ENCODE results near the gene SC5D. TPM values are rescaled to one million over a fixed set of nuclear protein-coding genes. Genes with fewer than 3 reads are reported as not detected.

Gene SC5D
- total RNA-seq, 4 donors from 2014 or later = 23.1 to 49.6 (median 36.0) TPM

DNA sequence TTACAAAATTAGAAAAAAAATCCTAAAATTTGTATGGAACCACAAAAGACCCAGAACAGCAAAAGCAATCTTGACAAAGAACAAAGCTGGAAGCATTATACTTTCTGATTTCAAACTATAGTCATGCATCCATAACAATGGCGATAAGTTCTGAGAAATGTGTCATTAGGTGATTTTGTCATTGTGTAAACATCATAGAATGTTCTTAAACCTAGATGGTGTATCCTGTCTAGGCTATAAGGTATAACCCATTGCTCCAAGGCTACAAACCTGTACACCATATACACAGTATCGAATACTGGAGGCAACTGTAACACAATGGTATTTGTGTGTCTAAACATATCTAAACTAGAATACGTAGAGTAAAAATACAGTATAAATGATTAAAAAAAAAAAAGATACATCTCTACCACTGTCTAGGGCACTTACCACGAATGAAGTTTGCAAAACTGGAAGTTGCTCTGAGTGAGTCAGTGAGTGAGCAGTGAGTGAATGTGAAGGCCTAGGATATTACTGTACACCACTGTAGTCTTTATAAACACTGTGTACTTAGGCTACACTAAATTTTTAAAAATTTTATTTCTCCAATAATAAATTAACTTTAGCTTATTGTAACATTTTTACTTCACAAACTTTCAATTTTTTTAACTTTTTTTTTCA lies 18.1 kb upstream of the SC5D start:
- TF ChIP-seq EP300 (IDR thresholded peaks at IDR 0.05) (no peak), POLR2A (IDR thresholded peaks at IDR 0.05) (no peak)
- TF ChIP-seq, protein P1, sequence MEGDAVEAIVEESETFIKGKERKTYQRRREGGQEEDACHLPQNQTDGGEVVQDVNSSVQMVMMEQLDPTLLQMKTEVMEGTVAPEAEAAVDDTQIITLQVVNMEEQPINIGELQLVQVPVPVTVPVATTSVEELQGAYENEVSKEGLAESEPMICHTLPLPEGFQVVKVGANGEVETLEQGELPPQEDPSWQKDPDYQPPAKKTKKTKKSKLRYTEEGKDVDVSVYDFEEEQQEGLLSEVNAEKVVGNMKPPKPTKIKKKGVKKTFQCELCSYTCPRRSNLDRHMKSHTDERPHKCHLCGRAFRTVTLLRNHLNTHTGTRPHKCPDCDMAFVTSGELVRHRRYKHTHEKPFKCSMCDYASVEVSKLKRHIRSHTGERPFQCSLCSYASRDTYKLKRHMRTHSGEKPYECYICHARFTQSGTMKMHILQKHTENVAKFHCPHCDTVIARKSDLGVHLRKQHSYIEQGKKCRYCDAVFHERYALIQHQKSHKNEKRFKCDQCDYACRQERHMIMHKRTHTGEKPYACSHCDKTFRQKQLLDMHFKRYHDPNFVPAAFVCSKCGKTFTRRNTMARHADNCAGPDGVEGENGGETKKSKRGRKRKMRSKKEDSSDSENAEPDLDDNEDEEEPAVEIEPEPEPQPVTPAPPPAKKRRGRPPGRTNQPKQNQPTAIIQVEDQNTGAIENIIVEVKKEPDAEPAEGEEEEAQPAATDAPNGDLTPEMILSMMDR (IDR thresholded peaks at IDR 0.05) = no peak
- 80 to 84% methylated on average over 4 of the region's 4 CpGs for WGBS, 2 donors
- H3K9me3 ChIP-seq = no peaks in the 10 kb centered on the region
- no peaks in the 10 kb centered on the region for H3K36me3 ChIP-seq
- DNase-seq (ENCODE audit: low spot score in 2 of 2) = no peak
- peaks cover 0 to 5% of the 10 kb centered on the region in 2 donors for H3K27me3 ChIP-seq
- H3K4me3 ChIP-seq = no peak overlapping the region
- peaks cover 0 to 9% (median 0%) of the 10 kb centered on the region in 4 donors for H3K4me1 ChIP-seq
- H3K27ac ChIP-seq = no peak overlapping the region

- Histone ChIP-seq H3K27me3 (no peaks in the 10 kb centered on the region), H3K4me1 (no peaks in the 10 kb centered on the region), H3K27ac (no peak overlapping the region), H3K4me3 (no peak overlapping the region), H3K36me3 (no peaks in the 10 kb centered on the region), H3K9me3 (peaks cover 0 to 8% (median 0%) of the 10 kb centered on the region in 4 donors)
- 89 to 98% methylated on average over 3 to 5 of the region's 5 CpGs for WGBS, 2 donors
- DNase-seq (ENCODE audit: low spot score in 2 of 2) = no peak
- TF ChIP-seq, protein P1 (IDR thresholded peaks at IDR 0.05) = no peak
- TF ChIP-seq EP300 (IDR thresholded peaks at IDR 0.05) = no peak
- TF ChIP-seq POLR2A (IDR thresholded peaks at IDR 0.05) = no peak
These were observed 10.9 kb upstream of the SC5D start for GRCh38 chr11:121281698-121282097.

- TF ChIP-seq EP300 (IDR thresholded peaks at IDR 0.05) (no peak), POLR2A (IDR thresholded peaks at IDR 0.05) (no peak)
- TF ChIP-seq, protein P1 (IDR thresholded peaks at IDR 0.05) = no peak
- WGBS, 2 donors = 53 to 57% methylated on average over 4 of the region's 4 CpGs
- Histone ChIP-seq H3K4me1 (no peaks in the 10 kb centered on the region), H3K27me3 (no peaks in the 10 kb centered on the region), H3K4me3 (no peak overlapping the region), H3K9me3 (peaks cover 0 to 8% (median 0%) of the 10 kb centered on the region in 4 donors), H3K36me3 (no peaks in the 10 kb centered on the region), H3K27ac (no peak overlapping the region)
- DNase-seq (ENCODE audit: low spot score in 2 of 2) = no peak
These were observed 10.2 kb upstream of the SC5D start for GRCh38 chr11:121282386-121282785.

DNA sequence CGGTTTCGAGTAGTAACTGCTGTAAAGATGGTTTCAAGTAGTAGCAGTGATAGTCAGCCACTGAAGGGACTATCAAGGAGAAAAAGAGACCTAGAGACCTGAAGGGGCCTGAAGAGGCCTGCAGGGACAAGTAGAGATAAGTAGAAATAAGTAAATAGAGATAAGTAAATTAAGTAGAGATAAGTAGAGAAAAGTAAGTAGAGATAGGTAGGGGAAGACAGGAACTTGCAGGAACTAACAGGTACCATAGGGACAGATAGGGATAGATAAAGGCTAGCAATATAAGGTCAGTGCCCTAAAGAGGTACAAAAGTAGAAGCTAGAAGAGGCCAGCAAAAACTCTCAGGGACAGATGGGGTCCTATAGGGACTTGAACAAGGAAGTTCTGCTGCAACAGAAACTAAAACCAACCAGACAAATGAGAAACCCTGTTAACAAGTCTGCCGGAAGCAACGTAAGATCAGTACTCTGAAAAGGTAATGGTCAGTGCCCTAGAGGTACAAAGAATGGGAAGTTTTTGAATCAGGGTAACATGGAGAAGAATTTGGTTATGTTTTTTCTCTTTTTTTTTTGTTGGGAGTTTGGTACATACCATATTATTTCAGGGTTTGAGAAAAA lies 9.6 kb upstream of the SC5D start:
- Histone ChIP-seq H3K9me3 (peaks cover 0 to 8% (median 0%) of the 10 kb centered on the region in 4 donors), H3K4me1 (no peaks in the 10 kb centered on the region), H3K27ac (no peak overlapping the region), H3K27me3 (no peaks in the 10 kb centered on the region), H3K4me3 (no peak overlapping the region), H3K36me3 (no peaks in the 10 kb centered on the region)
- DNase-seq (ENCODE audit: low spot score in 2 of 2) = no peak
- TF ChIP-seq, protein P1 (IDR thresholded peaks at IDR 0.05) = no peak
- no peak for TF ChIP-seq EP300 (IDR thresholded peaks at IDR 0.05)
- TF ChIP-seq POLR2A (IDR thresholded peaks at IDR 0.05) = no peak
- WGBS, 2 donors = 88 to 90% methylated on average over 4 of the region's 4 CpGs

DNA sequence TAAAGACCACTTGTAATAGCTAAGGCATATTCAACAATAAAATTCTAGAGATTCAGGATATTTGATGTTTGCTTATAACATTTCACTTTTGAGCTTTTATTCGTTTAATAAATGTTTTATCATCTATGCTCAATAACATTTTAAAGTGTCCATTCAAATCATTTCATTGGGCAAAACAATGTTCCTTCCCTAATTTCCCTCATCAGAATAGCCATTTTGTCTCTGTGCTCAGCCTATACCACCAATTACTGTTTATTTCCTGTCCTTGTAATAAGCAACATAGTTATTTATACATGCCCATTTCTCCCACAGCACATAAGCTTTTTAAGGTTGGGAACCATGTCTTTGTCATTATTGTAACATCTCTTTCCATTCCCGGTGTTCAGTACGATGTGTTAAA lies 1.3 kb upstream of the SC5D start:
- Histone ChIP-seq H3K9me3 (no peaks in the 10 kb centered on the region), H3K4me1 (peaks cover 0 to 24% (median 3%) of the 10 kb centered on the region in 4 donors), H3K27me3 (no peaks in the 10 kb centered on the region), H3K27ac (no peak overlapping the region), H3K36me3 (no peaks in the 10 kb centered on the region), H3K4me3 (no peak overlapping the region)
- no peak for DNase-seq (ENCODE audit: low spot score in 2 of 2)
- 85 to 87% methylated on average over 3 of the region's 3 CpGs for WGBS, 2 donors
- TF ChIP-seq POLR2A (IDR thresholded peaks at IDR 0.05) = no peak
- TF ChIP-seq, protein P1 (IDR thresholded peaks at IDR 0.05) = no peak
- no peak for TF ChIP-seq EP300 (IDR thresholded peaks at IDR 0.05)
